ENCODE results near the gene AKAP13.

DNA sequence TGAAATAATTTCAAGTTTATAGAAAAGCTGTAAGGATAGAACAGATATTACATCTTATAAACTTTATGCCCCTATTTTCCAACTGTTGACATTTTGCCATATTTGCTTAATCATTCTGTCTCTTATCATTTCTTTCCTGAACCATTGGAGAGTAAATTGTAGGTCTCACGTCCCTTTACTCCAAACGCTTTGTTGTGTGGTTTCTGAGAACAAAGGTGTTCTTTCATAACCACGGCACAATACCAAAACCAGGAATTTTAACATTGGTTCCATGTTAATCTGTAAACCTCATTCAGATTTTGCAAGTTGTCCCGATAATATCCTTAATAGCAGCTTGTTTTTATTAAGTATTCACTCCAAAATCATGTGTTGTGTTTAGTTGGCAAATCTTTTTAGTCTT is 134.8 kb downstream of the AKAP13 start:
- TF ChIP-seq CTCF (IDR thresholded peaks at IDR 0.05) (no peak), EZH2 (IDR thresholded peaks at IDR 0.05) (no peak)

Data from neural progenitor cell (in vitro differentiated cells).